NOMO-1 treated with DMSO at 0.1 percent for 48 hours (cell line): ENCODE data around the gene C1orf232.

Experiments
- DNase-seq: peaks from one replicate; lab custom pipeline; 2025; ENCODE audit not compliant: unreplicated experiment; lab: John Stamatoyannopoulos, UW

The C1orf232 gene

DNA sequence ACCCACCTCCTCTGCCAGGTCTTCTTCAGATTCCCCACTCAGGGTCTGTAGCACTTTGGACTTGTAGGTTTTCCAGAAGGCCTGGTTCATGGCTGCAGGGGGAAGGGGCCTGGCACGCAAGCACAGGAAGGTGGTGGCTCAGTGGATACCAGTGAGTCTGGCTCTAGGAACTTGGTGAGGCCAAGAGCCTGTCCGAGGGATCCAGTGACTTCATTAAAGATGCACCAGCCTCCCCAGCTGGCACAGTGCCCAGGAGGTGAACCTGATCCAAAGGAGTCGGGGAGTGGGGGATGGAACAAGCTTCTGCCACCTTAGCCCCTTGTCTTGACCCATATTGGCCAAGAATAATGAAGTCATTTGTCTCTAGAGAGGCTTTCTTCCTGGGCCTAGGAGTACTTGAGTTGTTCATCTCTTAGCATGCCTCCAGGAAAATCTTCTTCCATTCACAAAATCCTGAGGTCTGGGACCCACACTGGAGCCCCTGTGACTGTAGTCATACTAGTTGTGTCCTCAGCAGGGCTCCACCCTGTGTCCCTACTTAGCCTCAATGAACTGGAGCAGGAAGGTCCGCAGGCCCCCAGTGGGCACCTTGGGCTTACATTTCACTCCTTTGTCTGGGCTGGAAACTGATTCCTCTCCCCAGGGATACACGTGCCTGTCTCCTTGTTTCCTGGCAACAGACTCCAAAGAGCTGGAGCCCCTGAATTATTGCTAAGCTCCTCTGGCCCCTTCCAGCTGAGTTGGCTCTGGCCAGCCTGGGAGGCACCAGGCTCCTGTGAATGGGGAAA, at the start of gene C1orf232:
C1orf232 (minus strand) TSS at position 554 of the 788 bp plus-strand sequence; CDS start at position 90, 464 bp downstream.
- DNase-seq: no peak

DNA sequence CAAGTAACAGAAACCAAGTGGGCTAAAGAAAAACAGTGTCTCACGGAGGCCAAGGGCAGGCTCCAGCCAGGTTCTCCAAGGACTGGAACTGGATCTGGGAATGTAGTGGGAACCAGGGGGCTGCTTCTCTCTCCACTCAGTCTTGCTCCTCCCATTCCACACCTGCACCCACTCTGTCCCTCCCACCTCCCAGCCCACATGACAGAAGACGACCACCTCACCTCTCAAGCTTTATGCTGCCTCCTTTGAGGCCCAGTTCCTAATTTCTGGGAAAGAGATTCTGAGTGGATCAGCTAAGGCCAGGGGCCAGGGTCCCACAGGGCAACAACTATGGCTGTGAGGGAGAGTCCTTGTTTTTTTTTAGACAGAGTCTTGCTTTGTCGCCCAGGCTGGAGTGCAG, 46.5 kb upstream of the C1orf232 start:
- no peak for DNase-seq

DNA sequence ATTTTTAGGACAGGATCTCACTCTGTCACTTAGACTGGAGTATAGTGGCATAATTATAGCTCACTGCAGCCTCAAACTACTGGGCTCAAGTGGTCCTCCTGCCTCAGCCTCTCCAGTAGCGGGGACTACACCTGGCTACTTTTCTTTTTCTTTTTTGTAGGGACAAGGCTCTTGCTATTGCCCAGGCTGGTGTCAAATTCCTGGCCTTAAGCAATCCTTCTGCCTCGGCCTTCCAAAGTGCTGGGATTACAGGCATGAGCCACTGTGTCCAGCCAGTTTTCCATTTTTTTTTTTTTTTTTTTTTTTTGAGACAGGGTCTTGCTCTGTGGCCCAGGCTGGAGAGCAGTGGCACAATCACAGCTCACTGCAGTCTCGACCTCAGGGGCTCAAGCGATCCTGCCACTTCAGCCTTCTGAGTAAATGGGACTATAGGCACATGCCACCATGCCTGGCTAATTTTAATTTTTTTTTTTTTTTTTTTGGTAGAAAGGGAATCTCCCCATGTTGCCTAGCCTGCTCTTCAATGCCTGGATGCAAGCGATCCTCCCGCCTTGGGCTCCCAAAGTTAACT, 44.7 kb upstream of the C1orf232 start:
- no peak for DNase-seq

DNA sequence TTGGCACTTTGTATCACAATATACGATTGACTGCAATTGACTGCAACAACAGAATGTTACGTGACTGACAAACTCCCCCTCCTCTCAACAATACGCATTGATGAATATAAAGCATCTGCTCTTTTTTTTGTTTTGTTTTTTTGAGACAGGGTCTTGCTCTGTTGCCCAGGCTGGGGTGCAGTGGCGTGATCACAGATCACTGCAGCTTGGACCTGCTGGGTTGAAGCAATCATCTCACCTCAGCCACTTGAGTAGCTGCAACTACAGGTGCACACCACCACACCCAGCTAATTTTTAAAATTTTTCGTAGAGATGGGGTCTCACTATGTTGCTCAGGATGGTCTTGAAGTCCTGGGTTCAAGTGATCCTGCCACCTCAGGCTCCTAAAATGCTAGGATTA, 44.0 kb upstream of the C1orf232 start:
- no peak for DNase-seq

DNA sequence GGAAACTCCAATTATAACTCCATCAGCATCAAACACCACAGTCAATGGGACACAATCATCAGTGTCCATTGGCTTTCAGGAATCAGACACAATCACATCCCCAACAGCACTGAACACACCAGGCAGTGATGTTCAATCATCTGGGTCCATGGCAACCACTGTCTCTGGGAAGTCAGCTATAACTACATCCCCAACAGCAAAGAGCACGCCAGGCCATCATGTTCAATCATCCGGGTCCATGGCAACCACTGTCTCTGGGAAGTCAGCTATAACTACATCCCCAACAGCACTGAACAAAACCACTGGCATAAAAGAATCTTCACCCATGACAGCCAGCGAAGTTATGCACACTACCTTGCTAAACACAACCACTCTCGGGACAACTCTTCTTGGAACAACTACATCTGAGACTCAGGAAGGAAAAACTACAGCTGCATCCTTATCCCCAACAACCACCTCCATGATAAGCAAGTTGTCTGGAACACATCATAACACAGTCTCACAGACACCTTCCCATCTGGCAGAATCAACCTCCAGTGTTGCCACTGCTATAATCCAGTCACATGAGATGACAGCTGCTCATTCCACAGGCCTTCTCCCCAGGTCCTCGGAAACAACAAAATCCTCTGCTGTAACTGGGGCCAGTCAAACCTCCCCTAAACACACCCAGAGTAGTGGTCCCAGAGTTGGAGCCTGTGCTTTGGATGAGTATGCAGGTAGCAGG, 41.5 kb upstream of the C1orf232 start:
- no peak for DNase-seq

- no peak for DNase-seq
Measured at GRCh38 chr1:26203642-26204318, 35.0 kb upstream of the C1orf232 start.

DNA sequence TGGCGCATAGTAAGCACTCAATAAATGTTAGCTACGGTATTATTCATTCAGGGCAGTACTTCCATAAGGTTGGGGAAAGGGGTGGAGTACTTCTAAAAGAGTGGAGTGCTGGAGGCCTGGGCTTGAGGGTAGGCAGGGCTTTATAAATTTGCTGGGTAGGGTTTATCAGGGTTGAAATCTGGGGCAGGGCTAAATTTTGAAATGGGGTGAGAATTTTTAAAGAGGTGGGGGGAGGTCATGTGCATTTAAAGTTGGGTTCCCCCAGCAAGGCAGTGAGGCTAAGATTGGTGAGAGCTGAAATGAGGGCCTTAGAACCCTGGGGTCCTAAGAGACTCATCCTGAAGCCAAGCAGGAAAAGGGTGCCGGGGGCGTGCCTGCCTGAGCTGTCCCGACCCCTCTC, 31.6 kb upstream of the C1orf232 start:
- no peak for DNase-seq

GRCh38 chr1:26197813-26198212, 29.1 kb upstream of the C1orf232 start:
- DNase-seq: no peak

DNA sequence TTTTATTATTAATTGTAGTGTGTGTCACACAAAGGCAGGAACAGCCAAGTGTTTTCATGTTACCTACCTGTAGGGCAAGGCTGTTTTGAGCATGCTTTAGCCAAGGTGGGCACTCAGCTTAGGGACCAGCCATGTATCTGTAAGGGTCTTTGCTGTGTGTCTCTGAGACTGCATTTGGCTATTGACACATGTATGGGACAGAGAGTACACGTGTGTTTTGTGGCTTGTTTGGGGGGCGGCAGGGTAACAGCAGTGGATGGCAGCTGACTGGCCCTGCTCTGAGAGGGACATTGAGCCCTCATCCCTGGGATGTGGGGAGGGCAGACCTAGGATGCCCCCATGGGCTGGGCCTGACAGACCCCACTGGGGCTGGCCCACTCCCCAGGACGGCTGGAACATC, 28.5 kb upstream of the C1orf232 start:
- DNase-seq: no peak

DNA sequence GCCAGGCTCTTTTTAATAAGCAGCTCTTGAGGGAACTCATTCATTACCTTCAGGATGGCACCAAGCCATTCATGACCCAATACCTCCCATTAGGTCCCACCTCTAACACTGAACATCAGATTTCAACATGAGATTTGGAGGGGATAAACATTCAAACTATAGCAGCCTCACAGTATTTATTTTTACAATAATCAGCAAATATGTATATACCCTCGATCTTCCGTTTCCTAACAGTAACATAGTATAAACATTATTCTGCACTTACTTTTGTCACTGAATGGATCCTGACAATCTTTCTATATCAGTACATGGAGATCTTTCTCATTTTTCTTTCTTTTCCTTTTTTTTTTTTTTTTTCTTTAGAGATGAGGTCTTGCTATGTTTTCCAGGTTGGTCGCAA, 27.0 kb upstream of the C1orf232 start:
- DNase-seq: no peak

- no peak for DNase-seq
Measured at GRCh38 chr1:26191739-26192138, 23.0 kb upstream of the C1orf232 start.

DNA sequence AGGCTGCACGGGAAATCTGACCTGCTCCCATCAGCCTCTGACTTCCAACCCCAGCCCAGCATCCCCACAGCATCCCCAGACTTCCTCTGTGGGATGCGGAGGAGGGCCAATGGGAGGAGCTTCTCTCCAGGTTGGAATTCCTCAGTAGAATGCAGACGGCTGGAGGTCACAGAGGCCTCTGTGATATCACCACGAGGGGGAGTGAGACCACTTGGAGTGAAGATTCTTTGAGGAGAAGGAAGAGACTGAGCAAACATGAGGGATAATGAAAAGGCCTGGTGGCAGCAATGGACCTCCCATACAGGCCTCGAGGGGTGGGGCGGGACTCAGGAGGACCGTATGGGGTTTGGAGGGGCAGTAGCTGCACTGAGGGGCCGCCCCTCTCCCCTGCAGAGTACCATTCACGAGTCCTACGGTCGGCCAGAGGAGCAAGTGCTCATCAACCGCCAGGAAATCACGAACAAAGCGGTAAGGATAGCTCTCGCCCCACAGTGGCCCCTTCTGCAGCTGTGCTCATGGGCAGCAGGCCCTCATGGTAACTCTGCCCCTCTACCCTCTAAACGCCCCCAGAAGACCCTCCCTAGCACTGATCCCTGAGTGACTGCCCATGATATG, 21.7 kb upstream of the C1orf232 start, which contains the start of gene CATSPER4:
CATSPER4 (plus strand) TSS at position 230 of the 615 bp plus-strand sequence; CDS start at position 256, 26 bp downstream.
- no peak for DNase-seq

- no peak for DNase-seq
Measured at GRCh38 chr1:26189751-26190275, 21.1 kb upstream of the C1orf232 start.

DNA sequence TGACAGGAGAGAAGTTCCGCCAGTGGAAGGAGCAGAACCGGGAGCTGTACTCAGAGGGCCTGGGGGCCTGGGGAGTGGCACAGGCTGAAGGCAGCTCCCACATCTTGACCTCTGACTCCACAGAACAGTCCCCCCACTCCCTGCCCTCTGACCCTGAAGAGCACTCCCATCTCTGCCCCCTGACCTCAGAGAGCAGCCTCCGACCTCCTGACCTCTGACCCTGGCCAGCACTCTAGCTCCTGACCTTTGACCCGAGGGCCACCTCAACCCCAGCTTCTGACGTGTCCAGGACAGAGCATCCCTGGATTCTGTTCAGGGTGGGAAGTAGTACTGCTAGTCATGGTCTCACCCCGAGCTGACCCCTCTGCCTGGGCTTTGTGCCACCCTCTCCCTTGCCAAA, 20.6 kb upstream of the C1orf232 start:
- no peak for DNase-seq

DNA sequence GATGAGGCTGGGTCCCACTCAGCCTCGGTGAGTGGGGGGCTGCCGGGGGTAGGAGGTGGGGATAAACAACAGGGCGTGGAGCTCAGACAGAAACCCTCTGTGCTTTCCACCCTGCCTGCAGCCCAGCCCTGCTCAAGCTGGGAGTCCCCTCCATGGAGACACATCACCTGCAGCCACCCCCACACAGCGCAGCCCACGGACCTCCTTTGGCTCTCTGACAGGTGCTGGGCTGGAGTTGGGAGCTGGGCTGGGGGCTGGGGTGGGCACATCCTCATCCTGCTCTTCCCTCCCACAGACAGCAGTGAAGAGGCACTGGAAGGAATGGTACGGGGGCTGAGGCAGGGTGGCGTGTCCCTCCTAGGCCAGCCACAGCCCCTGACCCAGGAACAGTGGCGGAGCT, 19.7 kb upstream of the C1orf232 start:
- no peak for DNase-seq

GRCh38 chr1:26187882-26188281, 19.1 kb upstream of the C1orf232 start:
- DNase-seq: no peak

DNA sequence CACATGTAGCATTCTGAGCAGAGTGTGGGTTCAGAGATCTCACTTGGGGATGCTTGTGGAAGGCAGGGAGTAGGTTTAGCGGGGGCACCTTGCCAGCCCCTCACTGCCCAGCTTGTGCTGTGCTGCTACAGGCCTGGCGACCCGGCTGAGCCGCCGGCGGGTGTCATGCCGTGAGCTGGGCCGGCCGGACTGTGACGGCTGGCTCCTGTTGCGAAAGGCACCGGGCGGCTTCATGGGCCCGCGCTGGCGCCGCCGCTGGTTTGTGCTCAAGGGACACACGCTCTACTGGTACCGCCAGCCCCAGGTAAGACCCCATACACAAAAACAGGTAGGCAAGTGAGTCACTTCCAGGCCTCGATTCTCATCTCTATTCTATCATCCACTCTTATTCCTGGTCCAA, 16.1 kb upstream of the C1orf232 start:
- DNase-seq: no peak

GRCh38 chr1:26184086-26184485, 15.3 kb upstream of the C1orf232 start:
- DNase-seq: no peak

- DNase-seq: no peak
Measured at GRCh38 chr1:26182383-26182696, 13.6 kb upstream of the C1orf232 start.

DNA sequence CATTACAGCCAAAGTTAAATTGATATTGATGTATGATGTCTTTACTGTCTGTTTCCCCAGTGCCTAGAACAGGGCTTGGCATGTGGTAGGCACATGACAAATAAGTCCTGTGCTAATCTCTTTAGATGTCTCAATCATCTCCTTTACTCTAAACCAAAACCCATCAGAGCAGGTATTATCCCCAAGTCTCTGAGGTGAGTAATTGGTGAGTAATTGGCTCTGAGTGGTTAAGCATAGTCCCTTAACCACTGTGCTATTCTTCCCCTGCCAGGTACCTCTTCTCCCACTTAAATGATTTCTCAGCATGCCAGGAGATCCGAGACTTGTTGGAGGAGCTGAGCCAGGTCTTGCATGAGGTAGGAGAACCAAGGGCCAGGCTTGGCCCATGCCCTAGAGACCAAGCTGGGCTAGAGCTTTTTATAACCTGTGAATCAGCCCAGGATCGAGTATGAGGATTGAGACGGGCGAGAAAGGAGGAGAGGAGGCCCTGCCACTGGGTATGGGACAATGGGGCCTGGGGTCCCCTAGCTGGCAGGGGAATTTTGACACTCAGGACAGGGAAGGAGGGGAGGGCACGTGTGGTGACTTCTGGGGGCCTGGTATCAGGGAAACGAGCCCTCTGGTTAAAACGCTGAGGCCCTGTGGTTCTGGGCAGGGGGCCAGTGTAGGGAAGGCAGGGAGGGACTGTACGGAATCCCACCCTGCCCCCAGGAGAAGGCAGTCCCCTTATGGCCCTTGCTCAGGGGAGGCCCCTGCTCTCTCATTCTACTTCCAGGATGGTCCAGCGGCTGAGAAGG, 13.0 kb upstream of the C1orf232 start:
- DNase-seq: no peak
